ENCODE measurements around the gene GARNL3. TPM values are rescaled to one million over a fixed set of nuclear protein-coding genes. Genes with fewer than 3 reads are reported as not detected.

GARNL3 gene
- total RNA-seq, 4 donors from 2014 or later, result 28.4 to 59.7 (median 39.1) TPM

DNA sequence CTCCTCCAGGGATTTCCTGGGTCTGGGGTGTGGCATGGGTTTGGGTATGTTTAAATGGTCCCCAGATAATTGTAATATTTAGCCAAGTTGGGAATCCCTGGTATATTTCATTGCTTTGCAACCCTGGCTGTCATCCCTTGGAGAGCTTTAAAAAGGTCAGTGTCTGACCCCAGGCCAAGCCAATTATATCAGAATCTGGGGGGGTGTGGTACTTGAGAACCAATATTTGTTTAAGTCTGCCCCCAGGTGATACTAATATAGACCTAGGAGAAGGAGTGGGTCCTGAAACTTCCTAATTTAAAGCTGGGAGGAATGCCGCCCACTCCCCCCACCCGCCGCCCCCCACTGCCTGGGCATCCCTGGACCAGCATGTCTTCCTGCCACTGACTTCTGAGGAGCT is 94.2 kb downstream of the GARNL3 start:
- WGBS, 2 donors, result 94% methylated on average over 3 of the region's 3 CpGs
- peaks cover 0 to 50% (median 0%) of the 10 kb centered on the region in 3 donors for H3K36me3 ChIP-seq
- H3K27me3 ChIP-seq, result no peaks in the 10 kb centered on the region
- H3K4me1 ChIP-seq, result peaks cover 0 to 10% (median 0%) of the 10 kb centered on the region in 4 donors
- H3K4me3 ChIP-seq, result no peak overlapping the region
- DNase-seq (ENCODE audit: low spot score in 2 of 2), result no peak
- no peak overlapping the region for H3K27ac ChIP-seq
- TF ChIP-seq, protein P1, sequence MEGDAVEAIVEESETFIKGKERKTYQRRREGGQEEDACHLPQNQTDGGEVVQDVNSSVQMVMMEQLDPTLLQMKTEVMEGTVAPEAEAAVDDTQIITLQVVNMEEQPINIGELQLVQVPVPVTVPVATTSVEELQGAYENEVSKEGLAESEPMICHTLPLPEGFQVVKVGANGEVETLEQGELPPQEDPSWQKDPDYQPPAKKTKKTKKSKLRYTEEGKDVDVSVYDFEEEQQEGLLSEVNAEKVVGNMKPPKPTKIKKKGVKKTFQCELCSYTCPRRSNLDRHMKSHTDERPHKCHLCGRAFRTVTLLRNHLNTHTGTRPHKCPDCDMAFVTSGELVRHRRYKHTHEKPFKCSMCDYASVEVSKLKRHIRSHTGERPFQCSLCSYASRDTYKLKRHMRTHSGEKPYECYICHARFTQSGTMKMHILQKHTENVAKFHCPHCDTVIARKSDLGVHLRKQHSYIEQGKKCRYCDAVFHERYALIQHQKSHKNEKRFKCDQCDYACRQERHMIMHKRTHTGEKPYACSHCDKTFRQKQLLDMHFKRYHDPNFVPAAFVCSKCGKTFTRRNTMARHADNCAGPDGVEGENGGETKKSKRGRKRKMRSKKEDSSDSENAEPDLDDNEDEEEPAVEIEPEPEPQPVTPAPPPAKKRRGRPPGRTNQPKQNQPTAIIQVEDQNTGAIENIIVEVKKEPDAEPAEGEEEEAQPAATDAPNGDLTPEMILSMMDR (IDR thresholded peaks at IDR 0.05), result no peak
- TF ChIP-seq POLR2A (IDR thresholded peaks at IDR 0.05) (no peak), EP300 (IDR thresholded peaks at IDR 0.05) (no peak)
- no peaks in the 10 kb centered on the region for H3K9me3 ChIP-seq

DNA sequence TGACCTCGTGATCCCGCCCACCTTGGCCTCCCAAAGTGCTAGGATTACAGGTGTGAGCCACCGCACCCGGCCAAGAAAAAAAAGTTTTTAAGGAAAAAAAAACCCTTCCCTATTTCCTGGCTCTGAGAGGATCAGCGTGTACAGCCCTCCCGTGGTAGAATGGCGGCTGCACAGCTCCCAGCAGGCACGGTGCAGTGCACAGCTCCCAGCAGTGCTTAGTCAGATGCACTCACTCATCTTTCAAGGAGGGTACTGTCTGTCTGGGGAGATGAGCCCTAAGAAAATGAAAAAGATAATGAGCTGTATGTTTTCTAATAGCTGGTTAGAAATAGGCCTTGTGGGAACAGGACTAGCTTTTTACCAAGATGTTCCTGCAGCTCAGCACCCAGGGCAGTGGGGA is 95.7 kb downstream of the GARNL3 start:
- WGBS, 2 donors, result 77 to 84% methylated on average over 8 of the region's 8 CpGs
- Histone ChIP-seq H3K27me3 (no peaks in the 10 kb centered on the region), H3K4me1 (peaks cover 0 to 10% (median 0%) of the 10 kb centered on the region in 4 donors), H3K4me3 (no peak overlapping the region), H3K9me3 (no peaks in the 10 kb centered on the region), H3K36me3 (peaks cover 0 to 62% (median 0%) of the 10 kb centered on the region in 3 donors), H3K27ac (peak overlapping the region in 2 of 4 donors; percentile 53 to 69)
- no peak for DNase-seq (ENCODE audit: low spot score in 2 of 2)
- TF ChIP-seq, protein P1 (IDR thresholded peaks at IDR 0.05), result no peak
- no peak for TF ChIP-seq EP300 (IDR thresholded peaks at IDR 0.05)
- no peak for TF ChIP-seq POLR2A (IDR thresholded peaks at IDR 0.05)

DNA sequence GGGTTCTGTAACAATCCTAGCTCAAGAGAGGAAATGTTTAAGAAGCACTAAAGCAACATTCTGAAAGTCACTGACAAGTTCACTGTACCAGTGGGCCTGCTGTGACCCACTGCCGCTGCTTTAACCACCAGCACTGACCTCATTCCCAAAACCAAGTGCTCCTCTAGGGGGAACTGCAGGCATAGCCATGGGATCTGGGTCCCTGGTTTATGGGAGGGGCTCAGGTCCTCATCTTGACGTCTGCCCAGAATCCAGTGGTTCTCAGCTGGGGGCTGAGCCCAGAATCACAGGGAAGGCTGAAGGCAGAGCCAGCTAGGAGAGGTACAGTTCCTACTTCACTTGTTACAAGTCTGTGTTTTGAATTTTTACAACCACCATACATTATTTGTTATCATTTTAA is 96.3 kb downstream of the GARNL3 start:
- TF ChIP-seq, protein P1 (IDR thresholded peaks at IDR 0.05), result peak in 3 of 5 experiments; percentile 23 to 29 (median 27)
- TF ChIP-seq POLR2A (IDR thresholded peaks at IDR 0.05), result no peak
- TF ChIP-seq EP300 (IDR thresholded peaks at IDR 0.05), result no peak
- Histone ChIP-seq H3K36me3 (peaks cover 0 to 62% (median 0%) of the 10 kb centered on the region in 3 donors), H3K4me1 (peaks cover 0 to 10% (median 0%) of the 10 kb centered on the region in 4 donors), H3K27ac (peak overlapping the region in 2 of 4 donors; percentile 53 to 69), H3K9me3 (no peaks in the 10 kb centered on the region), H3K27me3 (no peaks in the 10 kb centered on the region), H3K4me3 (no peak overlapping the region)
- WGBS, 2 donors, result 39 to 45% methylated on average over 2 of the region's 2 CpGs
- no peak for DNase-seq (ENCODE audit: low spot score in 2 of 2)

DNA sequence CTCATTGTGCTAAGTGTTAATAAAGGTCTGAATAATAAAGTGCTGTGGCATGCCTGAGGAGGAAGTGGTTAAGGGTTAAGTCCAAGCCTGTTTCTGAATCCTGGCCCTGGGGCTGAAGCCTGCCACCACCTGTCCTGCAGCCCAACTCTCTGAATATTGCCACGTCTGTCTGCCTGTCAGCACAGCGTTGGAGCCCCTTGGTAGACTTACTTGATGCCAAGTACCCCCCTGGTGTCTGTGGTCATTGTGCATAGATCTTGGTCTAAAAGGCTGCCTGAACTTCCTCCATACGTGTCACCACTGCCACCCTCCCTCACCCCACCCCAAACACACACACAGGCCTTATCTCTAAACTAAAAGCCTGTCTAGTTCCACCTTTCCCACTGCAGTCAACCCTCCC is 97.0 kb downstream of the GARNL3 start:
- WGBS, 2 donors, result 58 to 67% methylated on average over 3 of the region's 3 CpGs
- peak overlapping the region in 1 of 4 donors; percentile 69 for H3K27ac ChIP-seq

GRCh38 chr9:127362829-127363228 is 98.3 kb downstream of the GARNL3 start:
- 87 to 96% methylated on average over 7 of the region's 7 CpGs for WGBS, 2 donors
- Histone ChIP-seq H3K27me3 (no peaks in the 10 kb centered on the region), H3K4me3 (no peak overlapping the region), H3K36me3 (peaks cover 0 to 42% (median 0%) of the 10 kb centered on the region in 3 donors), H3K27ac (no peak overlapping the region), H3K4me1 (peaks cover 0 to 10% (median 0%) of the 10 kb centered on the region in 4 donors), H3K9me3 (no peaks in the 10 kb centered on the region)
- TF ChIP-seq POLR2A (IDR thresholded peaks at IDR 0.05) (no peak), EP300 (IDR thresholded peaks at IDR 0.05) (no peak)
- TF ChIP-seq, protein P1 (IDR thresholded peaks at IDR 0.05), result no peak
- no peak for DNase-seq (ENCODE audit: low spot score in 2 of 2)

More for the DNA sequence above, 97.0 kb downstream of the GARNL3 start:
- TF ChIP-seq, protein P1 (IDR thresholded peaks at IDR 0.05), result no peak
- TF ChIP-seq POLR2A (IDR thresholded peaks at IDR 0.05) (no peak), EP300 (IDR thresholded peaks at IDR 0.05) (no peak)
- H3K27me3 ChIP-seq, result no peaks in the 10 kb centered on the region
- peaks cover 0 to 54% (median 0%) of the 10 kb centered on the region in 3 donors for H3K36me3 ChIP-seq
- no peaks in the 10 kb centered on the region for H3K9me3 ChIP-seq
- DNase-seq (ENCODE audit: low spot score in 2 of 2), result no peak
- no peak overlapping the region for H3K4me3 ChIP-seq
- H3K4me1 ChIP-seq, result peaks cover 0 to 10% (median 0%) of the 10 kb centered on the region in 4 donors
